K562 (cell line): ENCODE data around the gene TMCC1. TPM values are rescaled to one million over a fixed set of nuclear protein-coding genes. Genes with fewer than 3 reads are reported as not detected.

Source experiments
- CHD7 ChIP-seq: fragments of 200-600 bp; sonication (generic); IDR thresholded peaks from one replicate; pipeline ENCODE4 v1.6.1; 2012; ENCODE audit warnings: mild to moderate bottlenecking, low read depth, low read length, inconsistent platforms
- FOXJ2 ChIP-seq: fragments of 200-800 bp; sonication (Bioruptor generic); IDR thresholded peaks from 2 replicates; pipeline ENCODE4 v1.6.1; 2016; ENCODE audit warnings: missing genetic modification characterization, missing compliant biosample characterization
- FOXP4 ChIP-seq: sonication (generic); formaldehyde crosslinking; IDR thresholded peaks from 2 replicates; pipeline ENCODE4 v1.8.0; 2022; ENCODE audit warnings: mild to moderate bottlenecking, missing genetic modification reagents, borderline replicate concordance
- MAZ ChIP-seq, 2 experiments: fragments of 450-650 bp in 1 of 2; sonication (generic) in 1 of 2; formaldehyde crosslinking; IDR thresholded peaks in 1 of 2; conservative IDR thresholded peaks in 1 of 2; 2 replicates each; pipeline versions ENCODE4 v1.4.0 to v1.5.0; 2020; ENCODE audit warnings: mild to moderate bottlenecking in 1 of 2, missing genetic modification reagents in 1 of 2
- MEF2D ChIP-seq: conservative IDR thresholded peaks from 2 replicates; pipeline ENCODE4 v1.6.1; 2016; ENCODE audit warnings: low read depth, missing genetic modification characterization, missing compliant biosample characterization
- U2AF1 ChIP-seq: fragments of 200-400 bp; formaldehyde crosslinking; optimal IDR thresholded peaks from 2 replicates; pipeline ENCODE3; 2017; ENCODE audit warnings: mild to moderate bottlenecking, low read depth, low read length, moderate library complexity
- XRCC4 ChIP-seq: IDR thresholded peaks from one replicate; pipeline ENCODE4 v1.6.1; 2011; ENCODE audit not compliant: insufficient read depth, insufficient read length; ENCODE audit errors: extremely low read depth
- XRCC5 ChIP-seq: fragments of 200-400 bp; formaldehyde crosslinking; IDR thresholded peaks from 2 replicates; pipeline ENCODE4 v1.6.1; 2017; ENCODE audit warnings: low read depth, mild to moderate bottlenecking, low read length
- ZKSCAN3 ChIP-seq: fragments of 250-450 bp; sonication (Bioruptor Pico); IDR thresholded peaks from 2 replicates; pipeline ENCODE4 v1.4.0; 2020
- ZNF717 ChIP-seq: fragments of 250-450 bp; sonication (Bioruptor Pico); IDR thresholded peaks from 2 replicates; pipeline ENCODE4 v1.5.0; 2021
- ZSCAN29 ChIP-seq: fragments of 450-650 bp; IDR thresholded peaks from 2 replicates; pipeline ENCODE4 v1.6.1; 2017
- polyA plus RNA-seq, 8 experiments: library from polyadenylated mRNA; depleted of rRNA in 4 of 8; stranded (reverse) in 5 of 8; unstranded in 3 of 8; fragments of >200 nt; fragmentation: Nextera tagmentation in 2 of 8; fragmentation: Illumina TruSeq in 1 of 8; extraction: Ambion mirVana in 2 of 8; extraction: Trizol in 1 of 8; gene quantifications; 2 replicates each; pipeline versions ENCODE4 v1.2.1 to v1.2.3, GENCODE V29; 2011 to 2014; ENCODE audit warnings: inconsistent platforms in 1 of 8, missing spikeins in 1 of 8
- total RNA-seq, 7 experiments: library from RNA; depleted of rRNA in 6 of 7; stranded (reverse); fragments of >200 nt in 6 of 7; fragmentation: Illumina TruSeq in 2 of 7; extraction: Trizol in 2 of 7; gene quantifications; 2 replicates each; pipeline versions ENCODE4 v1.2.1 to v1.2.3, GENCODE V29; 2011 to 2021; ENCODE audit warnings: low replicate concordance in 1 of 7
- TF ChIP-seq, protein P1 (sequence below): fragments of 450-650 bp; IDR thresholded peaks from 2 replicates; pipeline ENCODE4 v1.6.1; 2017; ENCODE audit warnings: antibody characterized with exemption

Gene TMCC1
- total and polyA plus RNA-seq, 9 of the 15 experiments (the other 6 are each of a cell fraction or from before 2014, with no cell fraction given) = 0.89 to 8.7 (median 4.0) TPM

DNA sequence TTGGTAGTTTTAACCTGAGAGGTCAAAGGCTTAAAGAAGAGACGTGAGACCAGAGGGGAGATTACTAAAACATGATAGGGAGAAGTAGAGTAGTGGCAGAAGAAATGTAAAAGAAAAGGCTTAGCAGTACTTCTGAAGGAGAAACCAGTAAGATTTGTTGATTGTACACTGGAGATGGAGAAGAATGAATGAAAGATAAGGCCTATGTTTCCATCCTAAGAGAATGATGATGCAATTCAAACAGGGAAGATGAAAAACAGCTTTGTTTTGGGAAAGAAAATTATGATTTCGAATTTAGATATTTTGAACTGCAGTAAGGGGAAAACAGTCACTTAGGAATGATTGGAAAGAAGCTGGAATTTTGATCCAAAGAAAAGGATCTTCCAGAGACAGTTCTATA lies 189.6 kb downstream of the TMCC1 start (continued):
- TF ChIP-seq CHD7 (no peak), ZSCAN29 (no peak), XRCC5 (no peak), MAZ (CRISPR knock-in tag; conservative IDR thresholded peaks at IDR 0.05 in 1 of 2, IDR thresholded peaks at IDR 0.05 in 1 of 2) (no peak), XRCC4 (no peak), U2AF1 (no peak), FOXJ2 (tag) (peak; percentile 59; the same call in 1 of the 2 replicates), FOXP4 (CRISPR knock-in tag) (no peak), MEF2D (no peak), ZNF717 (no peak), ZKSCAN3 (CRISPR knock-in tag) (no peak)
- TF ChIP-seq, protein P1, sequence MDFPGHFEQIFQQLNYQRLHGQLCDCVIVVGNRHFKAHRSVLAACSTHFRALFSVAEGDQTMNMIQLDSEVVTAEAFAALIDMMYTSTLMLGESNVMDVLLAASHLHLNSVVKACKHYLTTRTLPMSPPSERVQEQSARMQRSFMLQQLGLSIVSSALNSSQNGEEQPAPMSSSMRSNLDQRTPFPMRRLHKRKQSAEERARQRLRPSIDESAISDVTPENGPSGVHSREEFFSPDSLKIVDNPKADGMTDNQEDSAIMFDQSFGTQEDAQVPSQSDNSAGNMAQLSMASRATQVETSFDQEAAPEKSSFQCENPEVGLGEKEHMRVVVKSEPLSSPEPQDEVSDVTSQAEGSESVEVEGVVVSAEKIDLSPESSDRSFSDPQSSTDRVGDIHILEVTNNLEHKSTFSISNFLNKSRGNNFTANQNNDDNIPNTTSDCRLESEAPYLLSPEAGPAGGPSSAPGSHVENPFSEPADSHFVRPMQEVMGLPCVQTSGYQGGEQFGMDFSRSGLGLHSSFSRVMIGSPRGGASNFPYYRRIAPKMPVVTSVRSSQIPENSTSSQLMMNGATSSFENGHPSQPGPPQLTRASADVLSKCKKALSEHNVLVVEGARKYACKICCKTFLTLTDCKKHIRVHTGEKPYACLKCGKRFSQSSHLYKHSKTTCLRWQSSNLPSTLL = no peak
